GM19025 (cell line): Measurements from ENCODE around the gene TESPA1.
"Not testable (repeated sequence)": the region's sequence is repeated elsewhere in the genome, so short reads cannot be mapped to it uniquely, and the experiment has no call there.

Experiments used
- ATAC-seq: cut with Tn5 transposase; IDR thresholded peaks from one replicate; pipeline ENCODE4 v1.9.1; 2021; ENCODE audit warnings: mild to moderate bottlenecking, low read depth, moderate library complexity; ENCODE audit not compliant: unreplicated experiment

The TESPA1 gene

GRCh38 chr12:54986773-54987172 is 2.2 kb upstream of the TESPA1 start:
- ATAC-seq, result not testable (repeated sequence)

DNA sequence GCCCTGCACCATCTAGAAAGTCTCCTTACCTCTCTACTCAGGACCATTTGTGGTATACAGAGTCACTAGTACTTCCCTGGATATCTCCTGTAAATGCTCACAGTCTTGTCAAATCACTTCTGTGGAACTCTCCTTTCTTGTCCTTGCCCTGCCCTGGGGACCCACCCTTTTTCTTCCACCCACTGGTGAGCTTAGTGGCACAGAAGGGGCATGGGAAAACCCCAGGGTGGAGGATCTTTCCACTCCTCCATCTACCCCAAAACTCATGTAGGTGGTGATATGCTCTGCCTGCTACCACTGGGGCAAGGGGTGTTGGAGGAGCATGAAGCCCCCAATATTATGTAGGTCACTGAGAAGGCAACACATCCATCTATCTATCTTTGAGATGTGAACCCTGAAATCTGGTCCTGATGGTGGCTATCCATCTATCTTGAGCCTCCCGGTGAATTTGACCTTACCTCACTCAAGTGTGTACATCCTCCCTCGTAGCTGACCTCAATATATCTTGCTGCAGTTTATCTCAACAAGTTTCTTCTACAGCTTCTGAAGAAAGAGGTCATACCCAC is 943 bp downstream of the TESPA1 start:
- ATAC-seq, result no peak

DNA sequence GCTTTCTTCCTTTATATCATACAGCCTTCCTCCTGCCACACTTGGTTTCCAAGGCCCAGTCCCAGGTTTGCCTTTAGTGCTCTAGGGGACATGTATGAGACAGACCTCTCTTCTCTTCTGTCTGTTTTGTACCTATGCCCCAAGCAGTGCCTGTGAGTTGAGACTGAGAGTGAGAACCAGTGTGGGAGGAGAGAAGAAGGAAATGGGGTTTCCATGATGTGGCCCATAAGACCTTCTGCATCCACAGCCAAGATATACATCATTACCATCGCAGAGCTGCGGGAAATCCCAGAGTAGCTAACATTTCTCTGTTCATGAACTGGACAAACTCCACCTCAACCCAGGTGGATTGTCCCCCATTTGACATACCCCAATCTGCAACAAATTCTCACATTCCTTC is 2.8 kb downstream of the TESPA1 start:
- ATAC-seq, result no peak

GRCh38 chr12:54980341-54980740 is 4.2 kb downstream of the TESPA1 start:
- ATAC-seq, result no peak

- ATAC-seq, result no peak
These were observed 6.7 kb downstream of the TESPA1 start for GRCh38 chr12:54977857-54978256.

- ATAC-seq, result no peak
These were observed 7.4 kb downstream of the TESPA1 start for GRCh38 chr12:54977155-54977554.

- ATAC-seq, result no peak
These were observed 8.7 kb downstream of the TESPA1 start for GRCh38 chr12:54975875-54976274.

- ATAC-seq, result no peak
These were observed 9.3 kb downstream of the TESPA1 start for GRCh38 chr12:54975272-54975671.

DNA sequence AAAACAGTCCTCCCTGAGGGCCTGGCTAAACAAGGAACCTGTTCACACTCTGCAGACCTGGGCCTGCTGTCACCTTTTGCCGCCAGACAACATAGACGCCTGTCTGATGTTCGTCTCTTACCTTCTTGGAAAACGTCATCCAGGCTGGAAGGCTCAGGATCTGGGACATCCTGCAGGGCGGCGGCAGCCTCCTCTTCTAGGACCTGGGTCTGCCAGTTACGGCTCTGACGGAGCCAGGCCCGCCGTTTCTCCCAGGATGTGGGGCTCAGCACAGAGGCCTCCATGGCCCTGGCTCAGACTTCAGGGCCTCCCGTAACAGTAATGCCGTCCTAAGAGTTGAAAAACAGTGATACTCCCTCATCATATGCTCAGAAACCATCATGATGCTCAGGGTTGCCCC is 10.3 kb downstream of the TESPA1 start:
- ATAC-seq, result no peak

- no peak for ATAC-seq
These were observed 11.0 kb downstream of the TESPA1 start for GRCh38 chr12:54973556-54973955.

- no peak for ATAC-seq
These were observed 13.8 kb downstream of the TESPA1 start for GRCh38 chr12:54970741-54971140.

DNA sequence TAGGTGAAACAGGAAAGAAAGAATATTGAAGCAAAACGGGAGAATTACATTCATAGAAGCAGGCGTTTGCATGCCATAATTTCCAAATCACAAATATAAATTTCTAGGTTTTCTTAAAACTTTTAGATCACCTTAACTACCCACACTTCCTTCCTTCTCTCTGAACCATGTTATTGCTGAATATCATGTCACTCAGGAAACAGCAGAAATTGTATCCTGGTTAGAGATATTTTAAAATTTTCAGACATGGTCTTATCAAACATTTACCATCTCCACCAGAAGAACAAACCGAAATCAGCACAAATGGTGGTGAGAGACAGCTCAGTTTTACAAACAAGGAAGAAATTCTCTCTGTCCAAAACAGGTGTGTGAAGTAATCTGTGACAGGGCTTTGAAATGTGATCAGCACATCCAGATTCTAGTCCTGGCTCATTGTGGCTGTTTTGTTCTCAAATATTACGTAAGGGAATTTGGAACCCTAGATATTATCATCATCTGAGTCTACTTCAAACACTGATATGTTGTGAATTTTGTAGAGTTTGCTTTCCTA is 16.3 kb downstream of the TESPA1 start:
- no peak for ATAC-seq

DNA sequence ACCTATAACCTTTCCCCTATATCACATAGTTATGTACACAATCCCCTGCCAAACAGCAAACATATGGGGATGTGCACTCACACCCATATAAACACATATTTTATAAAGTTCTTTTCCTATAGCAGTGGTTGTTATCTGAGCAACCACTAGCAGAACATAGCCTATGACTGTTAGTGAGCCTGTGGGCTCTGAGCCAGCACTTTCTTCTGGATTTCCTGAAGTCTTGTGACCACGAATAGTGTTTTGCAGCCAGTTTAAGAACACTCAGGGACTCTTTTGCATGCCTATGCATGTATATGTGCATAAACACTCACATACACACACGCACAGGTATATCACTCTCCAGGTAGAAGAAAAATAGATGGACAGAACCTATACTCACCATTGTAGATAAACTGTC is 17.1 kb downstream of the TESPA1 start:
- no peak for ATAC-seq

- ATAC-seq, result no peak
These were observed 23.4 kb downstream of the TESPA1 start for GRCh38 chr12:54961190-54961589.

DNA sequence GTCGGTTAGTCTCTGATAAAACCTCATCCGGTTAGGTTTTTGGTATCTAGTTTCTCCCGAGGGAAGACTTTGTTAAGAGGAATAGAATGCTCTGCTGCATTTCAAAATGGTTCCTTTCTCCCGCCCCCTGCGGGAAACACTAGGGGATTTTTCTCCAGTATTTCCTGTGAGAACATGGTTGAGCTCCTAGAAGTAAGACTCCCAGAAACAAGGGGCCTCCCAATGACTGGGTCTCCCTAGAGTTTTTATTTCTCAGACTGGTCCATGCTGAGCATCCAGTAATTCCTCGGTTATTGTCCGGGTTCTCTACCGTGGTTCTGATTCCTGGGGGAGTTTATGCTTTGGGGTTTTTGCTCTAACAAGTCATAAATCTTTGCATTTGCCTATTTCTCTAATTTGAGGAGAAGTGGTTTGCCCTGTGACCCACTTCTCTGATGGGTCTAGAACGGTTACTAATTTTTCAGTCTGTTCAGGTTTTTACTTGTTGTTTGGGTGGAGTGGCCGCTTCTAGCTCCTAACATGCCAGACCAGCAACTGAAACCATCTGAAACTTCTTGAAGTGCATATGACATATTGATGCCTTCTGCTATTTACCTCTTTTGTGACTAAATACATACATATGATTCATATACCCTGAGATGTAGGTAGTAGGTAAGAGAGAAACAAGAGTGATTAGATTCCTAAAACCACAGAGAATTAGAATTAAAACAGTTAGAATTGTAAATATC is 25.1 kb downstream of the TESPA1 start:
- ATAC-seq, result peak; percentile 64

GRCh38 chr12:54958048-54958658 is 26.4 kb downstream of the TESPA1 start:
- ATAC-seq, result no peak

- ATAC-seq, result no peak
These were observed 27.5 kb downstream of the TESPA1 start for GRCh38 chr12:54956818-54957641.

- no peak for ATAC-seq
These were observed 28.2 kb downstream of the TESPA1 start for GRCh38 chr12:54956322-54956721.

DNA sequence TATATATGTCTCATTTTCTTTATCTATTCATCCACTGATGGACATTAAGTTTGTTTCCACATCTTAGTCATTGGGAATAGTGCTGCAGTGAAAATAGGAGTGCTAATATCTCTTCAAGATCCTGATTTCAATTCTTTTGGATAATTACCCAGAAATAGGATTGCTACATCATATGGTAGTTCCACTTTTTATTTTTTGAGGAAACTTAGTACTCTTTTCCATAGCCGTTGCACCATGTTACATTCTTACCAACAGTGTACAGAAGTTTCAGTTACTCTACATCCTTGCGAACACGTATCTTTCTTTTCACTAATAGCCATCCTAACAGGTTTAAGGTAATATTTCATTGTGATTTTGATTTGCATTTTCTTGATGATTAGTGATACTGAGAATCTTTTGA is 29.8 kb downstream of the TESPA1 start:
- no peak for ATAC-seq

DNA sequence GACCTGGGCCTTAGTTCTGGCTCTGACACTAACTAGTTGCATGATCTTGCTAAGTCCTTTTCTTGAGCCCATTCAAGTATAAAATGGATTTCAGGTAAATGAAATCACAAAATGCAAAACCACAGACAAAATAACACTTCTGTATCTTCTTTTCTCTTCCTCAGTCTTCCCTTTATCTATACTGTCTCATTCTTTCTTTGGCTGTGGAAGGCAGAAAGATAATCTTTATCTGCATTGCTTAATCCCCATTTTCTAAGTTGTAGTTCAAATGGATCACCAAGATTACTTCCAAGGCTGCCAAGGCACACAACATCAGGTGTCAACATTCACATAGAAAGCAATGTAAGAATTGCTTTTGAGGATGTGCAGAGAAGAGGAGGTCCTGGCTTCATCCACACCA is 30.3 kb downstream of the TESPA1 start:
- ATAC-seq, result no peak
